CD4-positive, alpha-beta memory T cell (primary cell): ENCODE results near the gene PLEKHG2. TPM values are rescaled to one million over a fixed set of nuclear protein-coding genes. Genes with fewer than 3 reads are reported as not detected.
"Not testable (repeated sequence)": the region's sequence is repeated elsewhere in the genome, so short reads cannot be mapped to it uniquely, and the experiment has no call there.

Experiments
- CTCF ChIA-PET: fragments of 350-600 bp; sonication (Branson Sonifier 250); formaldehyde crosslinking; loops from one replicate; lab custom pipeline; 2021; ENCODE audit warnings: inconsistent platforms; ENCODE audit not compliant: partially characterized antibody; lab: Charles Lee
- POLR2A ChIA-PET: fragments of 350-600 bp; sonication (Branson Sonifier 250); formaldehyde crosslinking; loops from one replicate; lab custom pipeline; 2021; ENCODE audit not compliant: partially characterized antibody; lab: Charles Lee
- DNase-seq, 5 donors: peaks; one replicate each; pipeline versions ENCODE4 v3.0.0 to v3.0.0-alpha.2; 2020 to 2022; ENCODE audit warnings: mixed read lengths in 1 of 5
- H3K27ac ChIP-seq: one replicate; pipeline ENCODE4 v1.7.0; 2013; ENCODE audit warnings: low read depth, low read length
- H3K27me3 ChIP-seq: 2 replicates; pipeline ENCODE4 v1.7.0; 2013; ENCODE audit warnings: mild to moderate bottlenecking, low read length, moderate library complexity; ENCODE audit not compliant: insufficient read depth
- H3K36me3 ChIP-seq: 2 replicates; pipeline ENCODE4 v1.7.0; 2013; ENCODE audit warnings: mild to moderate bottlenecking, low read length, moderate library complexity; ENCODE audit not compliant: insufficient read depth
- H3K4me1 ChIP-seq: 2 replicates; pipeline ENCODE4 v1.7.0; 2013; ENCODE audit warnings: mild to moderate bottlenecking, low read length, moderate library complexity; ENCODE audit not compliant: insufficient read depth
- H3K4me3 ChIP-seq, 2 donors: one replicate each; pipeline ENCODE4 v1.7.0; 2013; ENCODE audit warnings: low read length in 2 of 2, mild to moderate bottlenecking in 1 of 2
- H3K9me3 ChIP-seq, 2 donors: one replicate each; pipeline ENCODE4 v1.7.0; 2013; ENCODE audit warnings: low read length in 2 of 2, control low read depth in 1 of 2; ENCODE audit not compliant: control insufficient read depth in 1 of 2
- H3K27ac Mint-ChIP-seq, 7 donors: one replicate each; pipeline ENCODE4 v1.8.0; 2020 to 2021; ENCODE audit warnings: mixed read lengths in 7 of 7, mild to moderate bottlenecking in 6 of 7, inconsistent platforms in 3 of 7, moderate library complexity in 3 of 7
- H3K27me3 Mint-ChIP-seq, 2 donors: one replicate each; pipeline ENCODE4 v1.8.0; 2020 to 2021; ENCODE audit warnings: mixed read lengths in 2 of 2
- H3K36me3 Mint-ChIP-seq, 2 donors: one replicate each; pipeline ENCODE4 v1.8.0; 2020 to 2021; ENCODE audit warnings: mixed read lengths in 2 of 2, inconsistent platforms in 1 of 2, mild to moderate bottlenecking in 1 of 2
- H3K4me1 Mint-ChIP-seq, 4 donors: one replicate each; pipeline ENCODE4 v1.8.0; 2020 to 2021; ENCODE audit warnings: mixed read lengths in 4 of 4, mild to moderate bottlenecking in 1 of 4
- H3K4me3 Mint-ChIP-seq, 8 donors: one replicate each; pipeline ENCODE4 v1.8.0; 2020 to 2021; ENCODE audit warnings: mixed read lengths in 8 of 8, mild to moderate bottlenecking in 7 of 8, moderate library complexity in 6 of 8, inconsistent platforms in 3 of 8
- H3K9me3 Mint-ChIP-seq, 8 donors: one replicate each; pipeline ENCODE4 v1.8.0; 2020 to 2021; ENCODE audit warnings: mixed read lengths in 8 of 8, mild to moderate bottlenecking in 5 of 8, inconsistent platforms in 3 of 8, moderate library complexity in 1 of 8
- intact Hi-C: fragments of 100-400 bp; cut with micrococcal nuclease; formaldehyde crosslinking; loops from one replicate; pipeline ENCODE4 v1.15.1; 2023
- polyA plus RNA-seq, 2 donors: library from polyadenylated mRNA; unstranded; fragments of 300-500 nt; fragmentation: Illumina TruSeq; gene quantifications; one replicate each; pipeline ENCODE4 v1.2.3, GENCODE V29; 2021
- total RNA-seq, 2 experiments: library from RNA; stranded (reverse); gene quantifications; one replicate each; pipeline ENCODE4 v1.2.3, GENCODE V29; 2021

The PLEKHG2 gene
- total and polyA plus RNA-seq, 4 experiments from 2014 or later = 1.4 to 17.0 (median 8.6) TPM

DNA sequence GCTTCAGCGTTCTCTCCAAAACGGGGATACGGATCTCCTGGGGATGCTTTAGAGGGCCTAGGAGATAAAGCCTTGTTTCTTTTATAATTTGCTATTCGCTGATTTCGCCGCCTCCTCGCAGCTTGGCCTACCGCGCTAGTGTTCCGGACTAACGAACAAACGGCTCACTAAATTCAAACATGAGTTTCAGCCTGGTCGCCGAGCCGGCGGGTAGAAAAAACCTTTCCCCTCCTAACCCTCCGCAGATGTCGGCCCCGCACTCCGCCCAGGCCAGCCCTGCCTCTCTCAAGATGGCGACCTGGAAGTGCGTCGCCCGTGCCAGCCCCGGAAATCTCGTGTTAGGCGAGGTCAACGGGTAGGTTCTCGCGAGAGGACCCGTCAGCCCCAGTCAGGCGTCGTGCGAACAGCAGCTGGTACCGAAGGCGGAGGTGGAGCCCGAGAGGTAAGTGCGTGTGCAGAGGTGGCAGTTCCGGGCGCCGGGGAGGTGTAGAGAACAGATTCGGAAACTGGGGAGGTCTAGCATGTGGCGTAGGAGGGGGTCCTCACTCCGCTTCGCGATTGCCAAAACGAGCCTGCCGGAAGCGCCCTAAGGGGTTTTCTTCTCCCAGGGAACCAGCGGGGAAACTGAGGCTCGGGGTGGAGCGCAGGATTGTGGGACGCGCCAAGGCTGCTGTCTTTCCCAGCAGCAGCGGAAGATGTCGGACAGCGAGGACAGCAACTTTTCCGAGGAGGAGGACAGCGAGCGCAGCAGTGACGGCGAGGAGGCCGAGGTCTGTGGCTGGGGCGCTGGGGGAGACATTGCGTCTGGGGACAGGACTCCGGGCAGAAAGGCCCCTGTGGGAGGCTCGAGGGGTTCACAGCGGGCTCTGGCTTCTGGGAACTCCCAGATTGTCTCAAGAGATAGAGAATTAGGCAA lies 33.0 kb downstream of the PLEKHG2 start, which contains the start of gene SUPT5H:
SUPT5H (plus strand) TSS at position 387 of the 916 bp plus-strand sequence; CDS start at position 696, 309 bp downstream.
- peak within 1 kb of the TSS; percentile 89 to 98 (median 96) for H3K4me3 Mint-ChIP-seq
- peak within 1 kb of the TSS; percentile 88 to 98 (median 95) for H3K27ac Mint-ChIP-seq
- H3K27me3 Mint-ChIP-seq = peaks cover 0 to 2% of the 10 kb centered on the region in 2 donors

GRCh38 chr19:39446365-39447084 lies 34.1 kb downstream of the PLEKHG2 start:
- peak overlapping the region; percentile 98 for H3K4me3 ChIP-seq
- no peaks in the 10 kb centered on the region for H3K27me3 ChIP-seq
- H3K36me3 ChIP-seq = peaks cover under 1% of the 10 kb centered on the region
- H3K9me3 ChIP-seq = no peaks in the 10 kb centered on the region
- no peaks in the 10 kb centered on the region for H3K9me3 Mint-ChIP-seq
- peak overlapping the region; percentile 99 for H3K27ac ChIP-seq
- DNase-seq = peak in 1 of 5 donors; percentile 39
- H3K36me3 Mint-ChIP-seq = peaks cover 10 to 34% of the 10 kb centered on the region in 2 donors
- peak overlapping the region; percentile 89 to 98 (median 96) for H3K4me3 Mint-ChIP-seq
- peaks cover 40 to 70% (median 53%) of the 10 kb centered on the region in 4 donors for H3K4me1 Mint-ChIP-seq
- POLR2A ChIA-PET = interaction anchor here (0.7 to 5.5 kb wide), 10 partner anchors 12 to 1917 kb away, joined by 3 to 153 read pairs (median 8); partner anchors contain the start of genes EID2B, MED29, PAF1 and RPS16
- peaks cover 62% of the 10 kb centered on the region for H3K4me1 ChIP-seq
- CTCF ChIA-PET = interaction anchor here (2.5 to 2.7 kb wide), 3 partner anchors 11 to 87 kb away, joined by 12 to 13 read pairs (median 12); partner anchors contain the start of genes EID2B and RPS16
- peaks cover 0 to 2% of the 10 kb centered on the region in 2 donors for H3K27me3 Mint-ChIP-seq
- H3K27ac Mint-ChIP-seq = peak overlapping the region; percentile 88 to 98 (median 95)
- intact Hi-C loops = loop anchor here (5.0 kb wide), 1 partner anchor 386 kb away; the partner anchor contains the start of gene DYRK1B

More for the DNA sequence above, 33.0 kb downstream of the PLEKHG2 start, which contains the start of gene SUPT5H:
- H3K9me3 ChIP-seq = no peaks in the 10 kb centered on the region
- no peaks in the 10 kb centered on the region for H3K36me3 ChIP-seq
- Mint-ChIP-seq H3K9me3 (no peaks in the 10 kb centered on the region), H3K4me1 (peaks cover 37 to 65% (median 48%) of the 10 kb centered on the region in 4 donors), H3K36me3 (peaks cover 9 to 32% of the 10 kb centered on the region in 2 donors)
- intact Hi-C loops = loop anchor here (1.0 to 5.0 kb wide), 6 partner anchors 9 to 387 kb away; partner anchors contain the start of genes DYRK1B, EID2, MED29 and PAF1
- H3K27me3 ChIP-seq = no peaks in the 10 kb centered on the region
- CTCF ChIA-PET = interaction anchor here (0.7 to 2.7 kb wide), 4 partner anchors 10 to 88 kb away, joined by 5 to 13 read pairs (median 12); partner anchors contain the start of genes EID2B and RPS16
- peak; percentile 96 to 99 (median 99) for DNase-seq
- POLR2A ChIA-PET = interaction anchor here (0.6 to 5.5 kb wide), 29 partner anchors 11 to 1899 kb away, joined by 3 to 153 read pairs (median 5); partner anchors contain the start of genes EID2, EID2B, GMFG and MED29
- H3K27ac ChIP-seq = peak within 1 kb of the TSS; percentile 99
- H3K4me1 ChIP-seq = peaks cover 51% of the 10 kb centered on the region
- peak within 1 kb of the TSS; percentile 98 for H3K4me3 ChIP-seq

- Histone ChIP-seq H3K4me1 (peaks cover 70% of the 10 kb centered on the region), H3K36me3 (peaks cover 16% of the 10 kb centered on the region), H3K9me3 (no peaks in the 10 kb centered on the region), H3K4me3 (no peak overlapping the region), H3K27ac (peak overlapping the region; percentile 38), H3K27me3 (no peaks in the 10 kb centered on the region)
- Mint-ChIP-seq H3K27me3 (no peaks in the 10 kb centered on the region), H3K4me3 (peak overlapping the region; percentile 74 to 98 (median 94)), H3K4me1 (peaks cover 52 to 82% (median 69%) of the 10 kb centered on the region in 4 donors), H3K36me3 (peaks cover 25 to 48% of the 10 kb centered on the region in 2 donors), H3K9me3 (no peaks in the 10 kb centered on the region), H3K27ac (peak overlapping the region; percentile 64 to 98 (median 88))
- intact Hi-C loops = loop anchor here (5.0 kb wide), 1 partner anchor 384 kb away; the partner anchor contains the start of gene DYRK1B
- DNase-seq = peak in 1 of 5 donors; percentile 37
- CTCF ChIA-PET = no interaction called here
- POLR2A ChIA-PET = interaction anchor here (5.5 kb wide), 1 partner anchor 14 kb away, joined by 153 read pairs; the partner anchor contains the start of gene RPS16
Observed at GRCh38 chr19:39448271-39448670, 35.8 kb downstream of the PLEKHG2 start.

GRCh38 chr19:39449116-39449797 lies 36.8 kb downstream of the PLEKHG2 start:
- H3K27me3 Mint-ChIP-seq = no peaks in the 10 kb centered on the region
- intact Hi-C loops = loop anchor here (5.0 kb wide), 1 partner anchor 383 kb away; the partner anchor contains the start of gene DYRK1B
- Histone ChIP-seq H3K9me3 (no peaks in the 10 kb centered on the region), H3K36me3 (peaks cover 19% of the 10 kb centered on the region), H3K27ac (peak overlapping the region; percentile 12), H3K4me1 (peaks cover 70% of the 10 kb centered on the region), H3K27me3 (no peaks in the 10 kb centered on the region), H3K4me3 (no peak overlapping the region)
- ChIA-PET POLR2A (interaction anchor here (0.6 to 5.5 kb wide), 3 partner anchors 9 to 83 kb away, joined by 3 to 153 read pairs (median 3); partner anchors contain the start of genes EID2B and RPS16), CTCF (interaction anchor here (1.1 kb wide), 1 partner anchor 25 kb away, joined by 3 read pairs; no protein-coding TSS in a partner anchor)
- H3K4me1 Mint-ChIP-seq = peaks cover 52 to 83% (median 70%) of the 10 kb centered on the region in 4 donors
- peak in 1 of 5 donors; percentile 21 for DNase-seq
- no peaks in the 10 kb centered on the region for H3K9me3 Mint-ChIP-seq
- H3K4me3 Mint-ChIP-seq = peak overlapping the region in 7 of 8 donors; percentile 53 to 89 (median 65)
- peaks cover 27 to 57% of the 10 kb centered on the region in 2 donors for H3K36me3 Mint-ChIP-seq
- H3K27ac Mint-ChIP-seq = peak overlapping the region; percentile 70 to 93 (median 77)

- POLR2A ChIA-PET, H3K9me3 ChIP-seq, CTCF ChIA-PET, H3K27ac ChIP-seq, intact Hi-C loops, DNase-seq, H3K4me3 ChIP-seq, H3K27me3 ChIP-seq, H3K27me3 Mint-ChIP-seq, H3K9me3 Mint-ChIP-seq, H3K4me3 Mint-ChIP-seq: not testable (repeated sequence)
- Mint-ChIP-seq H3K4me1 (peaks cover 47 to 72% (median 64%) of the 10 kb centered on the region in 4 donors), H3K36me3 (peaks cover 26 to 51% of the 10 kb centered on the region in 2 donors), H3K27ac (peak overlapping the region in 1 of 7 donors; percentile 85)
- peaks cover 61% of the 10 kb centered on the region for H3K4me1 ChIP-seq
- H3K36me3 ChIP-seq = peaks cover 26% of the 10 kb centered on the region
Observed at GRCh38 chr19:39451257-39451656, 38.8 kb downstream of the PLEKHG2 start.

GRCh38 chr19:39463403-39463802 lies 50.9 kb downstream of the PLEKHG2 start:
- Histone ChIP-seq H3K27ac (no peak overlapping the region), H3K4me1 (no peaks in the 10 kb centered on the region), H3K36me3 (peaks cover 81% of the 10 kb centered on the region), H3K27me3 (no peaks in the 10 kb centered on the region), H3K9me3 (no peaks in the 10 kb centered on the region), H3K4me3 (no peak overlapping the region)
- Mint-ChIP-seq H3K27me3 (no peaks in the 10 kb centered on the region), H3K27ac (peak overlapping the region in 1 of 7 donors; percentile 34), H3K9me3 (peaks cover 0 to 2% (median 0%) of the 10 kb centered on the region in 8 donors), H3K4me1 (peaks cover 0 to 8% (median 3%) of the 10 kb centered on the region in 4 donors), H3K4me3 (peak overlapping the region in 1 of 8 donors; percentile 52), H3K36me3 (peaks cover 61 to 80% of the 10 kb centered on the region in 2 donors)
- intact Hi-C loops = no loop called here
- ChIA-PET POLR2A (no interaction called here), CTCF (interaction anchor here (0.7 to 2.2 kb wide), 2 partner anchors 11 to 40 kb away, joined by 4 to 9 read pairs; no protein-coding TSS in a partner anchor)
- no peak for DNase-seq
